Muscle layer of colon (tissue), 2 donors: ENCODE data around the gene NELFA.

ENCODE experiments used
- H3K27ac ChIP-seq: one replicate; pipeline ENCODE4 v1.7.0; 2013; ENCODE audit warnings: low read depth, mild to moderate bottlenecking, low read length, moderate library complexity
- H3K27me3 ChIP-seq, 2 donors: one replicate each; pipeline ENCODE4 v1.7.0; 2013; ENCODE audit warnings: low read length in 2 of 2, mild to moderate bottlenecking in 2 of 2; ENCODE audit not compliant: insufficient read depth in 2 of 2, control insufficient read depth in 1 of 2
- H3K36me3 ChIP-seq: one replicate; pipeline ENCODE4 v1.7.0; 2013; ENCODE audit warnings: mild to moderate bottlenecking, low read length; ENCODE audit not compliant: insufficient read depth
- H3K4me1 ChIP-seq: one replicate; pipeline ENCODE4 v1.7.0; 2013; ENCODE audit warnings: mild to moderate bottlenecking, low read length; ENCODE audit not compliant: insufficient read depth
- H3K4me3 ChIP-seq, 2 donors: one replicate each; pipeline ENCODE4 v1.7.0; 2013; ENCODE audit warnings: low read length in 2 of 2, low read depth in 1 of 2, mild to moderate bottlenecking in 1 of 2, moderate library complexity in 1 of 2
- H3K9ac ChIP-seq: one replicate; pipeline ENCODE4 v1.7.0; 2013; ENCODE audit warnings: low read length
- H3K9me3 ChIP-seq: one replicate; pipeline ENCODE4 v1.7.0; 2013; ENCODE audit warnings: mild to moderate bottlenecking, low read length
- donor health status: abdominal sarcoma.
- donor health status: Adenocarcinoma of cecum.

NELFA gene

DNA sequence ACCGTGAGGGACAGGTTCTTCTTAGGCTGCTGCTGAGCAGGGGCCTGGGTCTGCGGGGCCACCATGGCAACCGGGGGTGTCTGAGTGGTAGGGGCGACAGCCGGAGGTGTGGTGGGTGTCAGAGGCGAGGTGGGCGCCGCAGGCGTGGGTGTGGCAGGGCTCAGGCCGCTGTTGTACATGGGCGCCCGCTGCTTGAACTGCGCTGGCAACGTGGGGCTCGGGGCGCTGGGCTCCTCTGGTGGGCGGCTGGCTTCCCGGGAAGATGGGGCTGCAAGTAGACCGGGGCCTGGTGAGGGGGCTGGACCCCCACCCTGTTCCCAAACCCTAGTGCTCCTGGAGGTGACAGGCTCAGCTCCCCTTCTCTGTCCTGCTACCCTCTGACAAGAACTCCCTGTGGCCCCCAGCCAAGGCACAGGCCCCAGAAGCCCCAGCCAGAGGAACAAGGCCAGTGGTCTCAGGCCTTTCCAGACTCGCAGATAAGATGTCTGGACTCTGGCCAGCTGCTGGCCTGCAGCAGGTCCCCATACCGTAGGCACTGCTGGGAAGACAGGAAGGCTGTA is 24.8 kb downstream of the NELFA start:
- Histone ChIP-seq H3K9ac (no peak overlapping the region), H3K4me1 (no peaks in the 10 kb centered on the region), H3K4me3 (no peak overlapping the region), H3K27ac (no peak overlapping the region), H3K36me3 (peaks cover 81% of the 10 kb centered on the region), H3K27me3 (no peaks in the 10 kb centered on the region), H3K9me3 (no peaks in the 10 kb centered on the region)

DNA sequence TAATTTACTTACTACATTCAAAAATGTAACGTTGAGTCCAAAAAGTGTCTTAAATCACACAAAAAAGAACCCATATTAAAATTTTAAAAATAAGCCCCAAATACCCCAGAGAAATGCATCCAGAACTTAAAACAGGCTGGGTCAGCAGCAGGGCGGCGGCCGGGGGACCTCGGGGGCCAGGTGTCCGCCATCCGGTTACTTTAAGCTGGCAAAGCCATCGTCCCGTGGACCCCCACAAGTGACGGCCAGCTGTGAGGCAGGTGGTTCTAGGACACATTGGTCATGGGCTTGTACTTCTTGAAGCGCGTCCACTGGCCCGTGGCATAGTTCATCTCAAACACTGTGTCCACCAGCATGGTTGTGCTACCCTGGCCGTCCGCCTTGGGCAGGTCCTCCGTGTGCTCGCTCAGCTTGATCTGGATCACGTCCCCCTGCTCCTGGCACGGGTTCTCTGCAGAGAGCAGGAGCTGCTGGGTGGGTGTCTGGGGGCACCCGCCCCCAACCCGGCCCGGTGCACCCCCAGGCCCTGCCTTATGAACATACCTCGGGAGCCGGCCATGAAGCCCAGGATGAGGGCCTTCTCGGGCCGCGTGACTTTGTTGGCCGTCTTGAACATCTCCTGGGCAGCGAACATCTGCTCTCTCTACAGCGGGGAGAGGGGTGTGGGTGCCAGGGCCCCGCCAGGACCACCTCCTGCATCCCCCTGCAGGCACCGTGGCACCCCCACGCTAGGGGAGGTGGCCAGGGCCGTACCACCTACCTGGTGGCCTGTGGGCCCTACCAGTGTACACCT is 25.5 kb downstream of the NELFA start:
- Histone ChIP-seq H3K9me3 (no peaks in the 10 kb centered on the region), H3K4me1 (no peaks in the 10 kb centered on the region), H3K27ac (no peak overlapping the region), H3K27me3 (no peaks in the 10 kb centered on the region), H3K9ac (no peak overlapping the region), H3K4me3 (no peak overlapping the region), H3K36me3 (peaks cover 80% of the 10 kb centered on the region)

DNA sequence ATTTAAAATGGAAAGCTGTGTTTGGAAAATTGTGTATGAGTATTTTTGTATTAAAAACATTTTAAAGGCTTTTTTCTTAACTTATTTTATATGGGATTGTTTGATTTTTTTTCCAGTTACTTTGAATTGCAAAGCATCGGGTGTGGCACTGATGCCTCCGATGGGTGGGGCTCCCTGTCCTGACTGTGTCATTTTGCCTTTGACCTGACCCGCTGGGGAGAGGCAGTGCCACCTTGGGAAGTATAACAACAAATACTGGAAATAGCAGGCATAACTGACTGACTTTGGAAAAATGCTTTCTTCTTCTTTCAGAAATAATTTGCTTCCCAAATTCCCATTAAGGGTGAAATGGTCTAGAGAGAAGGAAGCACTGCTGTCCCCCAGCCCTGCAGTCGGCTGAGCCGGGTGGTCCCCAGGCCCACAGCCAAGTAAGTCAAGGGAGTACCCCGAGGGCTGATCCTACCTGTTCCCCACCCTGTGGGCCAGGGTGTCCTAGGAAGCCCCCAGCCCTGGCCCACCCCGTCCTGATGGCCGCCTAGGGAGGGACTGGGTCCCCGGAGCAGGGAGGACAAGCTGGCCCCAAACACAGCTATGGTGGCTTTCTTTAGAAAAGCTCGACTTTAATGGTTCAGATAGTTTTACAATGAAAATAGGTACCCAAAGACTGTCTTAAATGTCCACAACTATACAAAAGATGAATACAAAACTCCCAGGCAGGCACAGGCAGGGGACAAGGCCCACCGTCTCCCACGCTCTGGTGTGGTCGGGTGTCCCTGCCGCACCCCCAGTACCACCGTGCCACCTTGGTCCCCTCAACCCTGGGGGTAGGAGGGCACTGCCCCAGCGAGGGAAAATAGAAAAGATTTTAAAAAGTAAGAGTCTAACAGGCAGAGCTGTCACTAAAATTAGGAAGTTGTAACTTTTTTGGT is 26.4 kb downstream of the NELFA start:
- Histone ChIP-seq H3K27me3 (no peaks in the 10 kb centered on the region), H3K4me1 (no peaks in the 10 kb centered on the region), H3K27ac (no peak overlapping the region), H3K36me3 (peaks cover 73% of the 10 kb centered on the region), H3K9me3 (no peaks in the 10 kb centered on the region), H3K9ac (no peak overlapping the region), H3K4me3 (no peak overlapping the region)

DNA sequence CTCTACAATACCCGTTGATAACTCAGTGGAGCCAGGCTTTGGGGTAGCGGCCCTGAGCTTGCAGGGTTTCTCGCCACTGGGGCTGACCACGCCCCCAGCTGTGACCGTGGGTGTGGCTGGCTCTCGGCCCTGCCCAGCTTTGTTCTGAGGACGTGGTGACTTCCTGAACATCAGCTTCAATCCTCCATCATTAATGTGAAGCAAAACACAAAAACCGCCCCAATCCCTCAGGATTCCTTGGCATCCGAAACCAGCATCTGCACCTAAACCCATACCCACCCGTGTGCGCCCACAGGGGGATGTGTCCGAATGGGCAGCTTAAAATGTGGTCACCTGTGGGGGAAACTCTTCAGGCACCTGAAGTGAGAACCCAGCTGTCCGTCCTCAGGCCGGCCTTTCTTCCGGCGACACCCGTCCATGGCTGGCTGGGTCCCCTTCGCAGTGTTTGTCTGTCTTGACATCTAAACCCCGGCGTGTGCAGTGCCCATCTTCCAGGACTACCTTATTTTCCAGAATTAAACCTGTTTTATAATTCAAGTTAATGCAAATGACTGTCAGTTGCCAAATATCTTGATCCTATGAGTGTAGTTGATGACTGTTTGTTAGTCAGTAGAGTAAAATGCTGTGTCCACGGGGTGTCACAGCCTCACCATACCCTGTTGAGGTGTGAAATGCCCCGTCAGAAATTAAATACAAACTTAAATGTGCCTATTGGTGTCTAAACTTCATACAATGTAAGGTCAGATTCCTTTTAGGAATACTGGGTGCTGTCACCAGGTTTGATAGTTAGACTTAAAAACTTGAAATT is 27.3 kb downstream of the NELFA start:
- no peaks in the 10 kb centered on the region for H3K9me3 ChIP-seq
- H3K9ac ChIP-seq: no peak overlapping the region
- H3K36me3 ChIP-seq: peaks cover 72% of the 10 kb centered on the region
- H3K4me3 ChIP-seq: no peak overlapping the region
- H3K27ac ChIP-seq: no peak overlapping the region
- no peaks in the 10 kb centered on the region for H3K4me1 ChIP-seq
- no peaks in the 10 kb centered on the region for H3K27me3 ChIP-seq

DNA sequence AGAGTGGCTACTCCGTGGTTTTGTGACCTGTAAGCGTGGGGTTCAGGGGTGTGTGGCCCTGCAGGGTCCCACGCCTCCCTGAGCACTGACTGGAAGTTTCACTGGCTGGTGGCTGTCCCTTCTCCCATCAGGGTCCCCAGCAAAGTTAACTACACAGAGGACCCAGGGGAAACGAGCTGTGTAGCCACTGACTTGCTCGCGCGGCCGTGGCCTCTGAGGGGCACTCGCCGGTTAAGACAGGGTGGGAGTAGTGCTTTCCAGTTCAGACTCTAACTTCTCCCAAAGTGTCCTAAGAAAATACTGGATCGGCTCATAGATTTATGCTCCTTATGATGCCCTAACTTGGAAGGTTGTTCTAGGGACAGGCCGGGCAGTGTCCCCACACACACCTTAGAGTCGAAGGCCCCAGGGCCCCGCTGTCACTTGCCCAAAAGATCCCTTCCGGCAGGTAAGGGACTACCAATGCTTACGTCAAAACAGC is 28.2 kb downstream of the NELFA start:
- H3K27me3 ChIP-seq: no peaks in the 10 kb centered on the region
- H3K4me1 ChIP-seq: no peaks in the 10 kb centered on the region
- no peak overlapping the region for H3K27ac ChIP-seq
- H3K9ac ChIP-seq: no peak overlapping the region
- H3K36me3 ChIP-seq: peaks cover 69% of the 10 kb centered on the region
- H3K9me3 ChIP-seq: no peaks in the 10 kb centered on the region
- H3K4me3 ChIP-seq: no peak overlapping the region

DNA sequence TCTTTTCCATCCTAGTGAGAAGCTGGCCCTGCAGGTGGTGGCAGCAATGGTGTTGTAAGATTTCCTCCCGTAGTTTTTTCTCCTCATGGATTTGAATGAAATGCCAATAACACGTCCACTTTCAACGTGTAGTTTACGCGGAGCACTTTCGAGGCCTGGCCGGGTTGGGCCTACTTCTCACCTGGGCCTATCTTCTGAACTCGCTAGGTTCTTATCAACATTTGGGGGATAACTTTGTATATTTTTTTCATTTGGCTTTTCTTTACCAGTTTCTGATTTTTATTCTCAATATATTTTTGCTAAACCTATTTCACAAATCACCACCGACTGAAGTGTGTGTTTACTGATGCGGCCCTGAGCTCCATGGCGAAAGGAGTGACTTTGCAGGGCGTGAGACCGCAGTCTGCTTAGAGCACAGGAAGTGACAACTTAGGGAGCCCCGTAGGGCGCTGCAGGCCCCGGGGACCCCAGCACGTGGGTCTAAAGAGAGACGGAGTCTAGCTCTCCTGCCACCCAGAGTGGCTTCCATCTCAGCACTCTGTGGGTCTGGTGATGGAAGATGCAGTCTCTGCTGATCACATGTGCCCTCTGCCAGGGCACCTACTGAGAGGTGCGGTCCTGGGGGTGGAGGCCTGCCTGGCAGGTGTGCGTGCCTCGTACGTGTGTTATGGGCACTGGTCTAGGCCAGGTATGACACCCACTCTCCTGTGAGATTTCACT is 29.1 kb downstream of the NELFA start:
- Histone ChIP-seq H3K27me3 (no peaks in the 10 kb centered on the region), H3K9ac (no peak overlapping the region), H3K9me3 (no peaks in the 10 kb centered on the region), H3K4me1 (no peaks in the 10 kb centered on the region), H3K4me3 (no peak overlapping the region), H3K27ac (no peak overlapping the region), H3K36me3 (peaks cover 72% of the 10 kb centered on the region)

DNA sequence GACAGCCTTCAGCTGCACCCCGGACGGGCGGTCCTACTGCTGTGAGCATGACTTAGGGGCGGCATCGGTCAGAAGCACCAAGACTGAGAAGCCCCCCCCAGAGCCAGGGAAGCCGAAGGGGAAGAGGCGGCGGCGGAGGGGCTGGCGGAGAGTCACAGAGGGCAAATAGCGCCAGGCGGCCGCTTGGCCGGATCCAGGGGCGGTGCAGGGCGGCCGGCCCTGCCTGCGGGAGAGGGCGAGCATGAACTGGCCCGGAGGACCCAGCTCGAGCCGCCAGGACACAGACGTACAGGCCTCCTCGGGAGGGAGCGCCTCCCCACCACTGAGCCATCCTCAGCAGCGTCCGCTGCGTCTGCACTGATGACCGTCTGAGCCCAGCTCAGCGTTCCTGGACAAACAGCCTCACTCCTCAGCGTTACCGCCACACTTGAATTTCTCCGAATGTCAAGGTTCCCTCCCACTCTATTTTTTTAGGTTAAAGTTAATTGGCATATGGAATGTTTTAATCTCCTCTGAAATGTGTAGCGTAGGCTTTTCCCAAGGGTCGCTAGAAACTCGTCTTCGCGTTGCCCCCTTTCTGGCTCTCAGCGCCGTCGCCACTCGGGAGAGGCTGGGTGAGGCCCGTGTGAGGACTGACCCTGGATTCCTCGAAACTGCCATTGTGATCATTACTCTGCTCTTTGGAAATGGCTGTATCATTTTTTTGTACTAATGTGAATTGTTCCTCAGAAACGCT is 29.9 kb downstream of the NELFA start:
- Histone ChIP-seq H3K9me3 (no peaks in the 10 kb centered on the region), H3K36me3 (peaks cover 68% of the 10 kb centered on the region), H3K27ac (no peak overlapping the region), H3K4me3 (no peak overlapping the region), H3K4me1 (no peaks in the 10 kb centered on the region), H3K27me3 (no peaks in the 10 kb centered on the region), H3K9ac (no peak overlapping the region)

DNA sequence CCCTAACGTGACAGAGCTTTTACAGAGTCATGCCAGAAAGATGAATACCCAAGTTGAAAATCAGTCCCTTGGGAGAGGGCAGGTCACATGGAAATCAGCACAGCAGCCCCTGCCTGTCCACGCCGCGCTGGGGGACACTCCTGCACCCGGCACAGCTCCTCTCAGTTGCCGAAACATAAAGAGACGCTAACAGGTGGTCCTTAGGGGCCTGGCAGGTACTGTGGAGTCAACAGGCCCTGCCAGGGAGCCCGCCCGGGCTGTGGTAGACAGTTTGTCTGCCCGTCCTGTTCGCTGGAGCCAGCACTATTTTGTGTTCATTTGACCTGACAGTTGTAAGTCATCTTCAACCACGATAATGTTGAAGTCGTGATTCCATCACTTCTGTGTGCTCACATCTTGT is 30.5 kb downstream of the NELFA start:
- Histone ChIP-seq H3K4me3 (no peak overlapping the region), H3K9ac (no peak overlapping the region), H3K4me1 (no peaks in the 10 kb centered on the region), H3K36me3 (peaks cover 62% of the 10 kb centered on the region), H3K9me3 (no peaks in the 10 kb centered on the region), H3K27me3 (no peaks in the 10 kb centered on the region), H3K27ac (no peak overlapping the region)

DNA sequence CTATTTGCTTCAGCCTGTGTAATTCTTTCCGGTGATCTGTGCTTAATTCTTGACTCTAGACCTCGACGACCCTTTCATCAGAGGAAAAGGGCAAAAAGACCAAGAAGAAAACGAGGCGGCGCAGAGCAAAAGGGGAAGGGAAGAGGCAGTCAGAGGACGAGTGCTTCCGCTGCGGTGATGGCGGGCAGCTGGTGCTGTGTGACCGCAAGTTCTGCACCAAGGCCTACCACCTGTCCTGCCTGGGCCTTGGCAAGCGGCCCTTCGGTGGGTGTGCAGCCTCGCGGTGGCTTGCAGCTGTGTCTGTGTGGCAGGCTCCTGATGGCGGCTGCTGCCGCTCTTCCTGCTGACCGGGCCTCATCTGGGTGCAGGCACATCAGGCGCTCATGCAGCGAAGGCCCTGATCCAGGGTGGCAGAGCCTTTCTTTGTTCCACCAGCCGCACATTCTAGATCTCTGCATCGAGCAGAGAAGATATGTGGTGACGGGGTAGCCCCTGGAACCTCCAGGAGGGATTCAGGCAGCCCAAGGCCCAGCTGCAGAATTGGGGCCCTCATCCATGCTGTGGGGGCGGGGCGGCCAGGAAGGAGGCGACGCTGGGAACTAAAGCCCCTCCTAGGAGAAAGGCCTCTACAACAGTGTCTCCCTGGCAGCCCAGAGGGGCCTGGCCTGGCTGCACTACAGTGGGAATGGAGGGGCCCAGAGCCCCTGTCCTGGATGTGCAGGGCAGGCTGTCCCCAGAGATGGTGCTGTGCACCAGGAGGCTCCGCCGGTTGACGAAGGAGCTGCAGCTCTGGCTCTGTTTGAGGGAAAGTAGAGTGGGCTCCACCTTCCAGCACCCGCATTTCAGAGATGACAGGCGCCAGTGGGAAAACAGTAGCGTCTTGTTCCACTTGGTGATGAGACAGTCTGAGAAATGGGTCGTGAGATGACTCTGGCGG is 32.1 kb downstream of the NELFA start:
- H3K4me1 ChIP-seq: no peaks in the 10 kb centered on the region
- no peaks in the 10 kb centered on the region for H3K27me3 ChIP-seq
- peaks cover 51% of the 10 kb centered on the region for H3K36me3 ChIP-seq
- H3K4me3 ChIP-seq: no peak overlapping the region
- no peak overlapping the region for H3K27ac ChIP-seq
- H3K9ac ChIP-seq: no peak overlapping the region
- no peaks in the 10 kb centered on the region for H3K9me3 ChIP-seq
